HEK293 (cell line): ENCODE measurements around the gene SIDT2.

Experiments
- ATF2 ChIP-seq: fragments of 450-650 bp; formaldehyde crosslinking; IDR thresholded peaks from 2 replicates; pipeline ENCODE4 v1.5.1; 2016; ENCODE audit warnings: missing biosample characterization, missing genetic modification characterization, low read depth
- GFI1B ChIP-seq: fragments of 450-650 bp; formaldehyde crosslinking; IDR thresholded peaks from 2 replicates; pipeline ENCODE4 v1.5.1; 2016; ENCODE audit warnings: missing biosample characterization, missing genetic modification characterization
- GLIS2 ChIP-seq: fragments of 450-650 bp; formaldehyde crosslinking; IDR thresholded peaks from 2 replicates; pipeline ENCODE4 v1.5.1; 2016; ENCODE audit warnings: missing biosample characterization, missing genetic modification characterization
- PBX3 ChIP-seq: sonication (generic); formaldehyde crosslinking; IDR thresholded peaks from 2 replicates; pipeline ENCODE4 v1.8.1; 2022; ENCODE audit warnings: mild to moderate bottlenecking, moderate library complexity, missing genetic modification reagents
- SALL2 ChIP-seq: fragments of 450-650 bp; formaldehyde crosslinking; IDR thresholded peaks from 2 replicates; pipeline ENCODE4 v1.5.0; 2017; ENCODE audit warnings: missing biosample characterization, mild to moderate bottlenecking, missing genetic modification characterization, borderline replicate concordance
- SP2 ChIP-seq: fragments of 450-650 bp; formaldehyde crosslinking; IDR thresholded peaks from 2 replicates; pipeline ENCODE4 v1.5.1; 2016; ENCODE audit warnings: missing biosample characterization, missing genetic modification characterization
- SP7 ChIP-seq: fragments of 450-650 bp; formaldehyde crosslinking; IDR thresholded peaks from 2 replicates; pipeline ENCODE4 v1.5.1; 2016; ENCODE audit warnings: missing biosample characterization, missing genetic modification characterization
- ZNF19 ChIP-seq: fragments of 450-650 bp; formaldehyde crosslinking; IDR thresholded peaks from 2 replicates; pipeline ENCODE4; 2016; ENCODE audit warnings: missing biosample characterization, missing genetic modification characterization, low read depth
- ZNF404 ChIP-seq: fragments of 450-650 bp; formaldehyde crosslinking; IDR thresholded peaks from 2 replicates; pipeline ENCODE4 v1.5.1; 2017; ENCODE audit warnings: missing biosample characterization, missing genetic modification characterization
- ZNF664 ChIP-seq: fragments of 450-650 bp; formaldehyde crosslinking; IDR thresholded peaks from 2 replicates; pipeline ENCODE4 v1.5.1; 2016; ENCODE audit warnings: missing biosample characterization, missing genetic modification characterization
- ZNF707 ChIP-seq: fragments of 450-650 bp; formaldehyde crosslinking; IDR thresholded peaks from 2 replicates; pipeline ENCODE4 v1.5.1; 2016; ENCODE audit warnings: missing biosample characterization, missing genetic modification characterization
- TF ChIP-seq, protein P1 (sequence below): fragments of 450-650 bp; formaldehyde crosslinking; IDR thresholded peaks from 2 replicates; pipeline ENCODE4 v1.5.1; 2016; ENCODE audit warnings: missing biosample characterization, missing genetic modification characterization

GRCh38 chr11:117221775-117222517 lies 43.4 kb downstream of the SIDT2 start:
- TF ChIP-seq ZNF707 (tag by site-specific recombination) (no peak), SP7 (tag by site-specific recombination) (0 out of 2 replicates have a peak, but pooled peaks have one; percentile 27), SP2 (no peak), ATF2 (tag by site-specific recombination) (no peak), GLIS2 (no peak), GFI1B (tag by site-specific recombination) (no peak), ZNF664 (no peak), SALL2 (tag by site-specific recombination) (no peak), ZNF404 (tag by site-specific recombination) (no peak), ZNF19 (tag by site-specific recombination) (no peak), PBX3 (no peak)
- TF ChIP-seq, protein P1, sequence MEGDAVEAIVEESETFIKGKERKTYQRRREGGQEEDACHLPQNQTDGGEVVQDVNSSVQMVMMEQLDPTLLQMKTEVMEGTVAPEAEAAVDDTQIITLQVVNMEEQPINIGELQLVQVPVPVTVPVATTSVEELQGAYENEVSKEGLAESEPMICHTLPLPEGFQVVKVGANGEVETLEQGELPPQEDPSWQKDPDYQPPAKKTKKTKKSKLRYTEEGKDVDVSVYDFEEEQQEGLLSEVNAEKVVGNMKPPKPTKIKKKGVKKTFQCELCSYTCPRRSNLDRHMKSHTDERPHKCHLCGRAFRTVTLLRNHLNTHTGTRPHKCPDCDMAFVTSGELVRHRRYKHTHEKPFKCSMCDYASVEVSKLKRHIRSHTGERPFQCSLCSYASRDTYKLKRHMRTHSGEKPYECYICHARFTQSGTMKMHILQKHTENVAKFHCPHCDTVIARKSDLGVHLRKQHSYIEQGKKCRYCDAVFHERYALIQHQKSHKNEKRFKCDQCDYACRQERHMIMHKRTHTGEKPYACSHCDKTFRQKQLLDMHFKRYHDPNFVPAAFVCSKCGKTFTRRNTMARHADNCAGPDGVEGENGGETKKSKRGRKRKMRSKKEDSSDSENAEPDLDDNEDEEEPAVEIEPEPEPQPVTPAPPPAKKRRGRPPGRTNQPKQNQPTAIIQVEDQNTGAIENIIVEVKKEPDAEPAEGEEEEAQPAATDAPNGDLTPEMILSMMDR, result peak; percentile 19; the same call in 1 of the 2 replicates
